ENCODE results near the gene NFYC.

DNA sequence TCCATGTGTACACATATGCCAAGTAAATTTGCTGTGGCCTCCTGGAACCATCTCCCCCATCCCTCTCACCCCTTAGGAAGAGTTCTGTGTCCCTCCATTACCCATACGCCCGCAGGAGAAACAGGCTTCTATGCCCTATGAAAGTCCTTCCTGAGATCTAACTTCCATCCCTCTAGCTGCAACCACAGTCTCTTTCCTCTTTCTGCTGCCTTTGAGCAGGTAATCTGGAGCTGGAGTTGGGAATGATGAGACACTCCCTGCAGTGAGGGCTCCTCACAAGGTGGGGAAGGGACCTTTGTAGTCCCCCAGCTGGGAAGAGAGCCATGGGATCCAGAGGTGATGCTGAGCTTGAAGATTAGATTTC, 90.1 kb downstream of the NFYC start:
- TF ChIP-seq TCF7 (CRISPR knock-in tag; IDR thresholded peaks at IDR 0.05; ENCODE audit: low read depth) (no peak), NFE2L1 (CRISPR knock-in tag; IDR thresholded peaks at IDR 0.05) (no peak)
